ENCODE results near the gene ZIC4. TPM values are rescaled to one million over a fixed set of nuclear protein-coding genes. Genes with fewer than 3 reads are reported as not detected.
A peak's percentile ranks its signal among the peaks of the same experiment; 100 is the strongest.

Gene ZIC4
- total RNA-seq, 1 donor from 2014 or later = not detected

GRCh38 chr3:147389717-147390116 is 16.6 kb downstream of the ZIC4 start:
- H3K27ac Mint-ChIP-seq = peak overlapping the region; percentile 12
- no peaks in the 10 kb centered on the region for H3K4me1 Mint-ChIP-seq (ENCODE audit: low read depth)
- DNase-seq (ENCODE audit: low spot score) = no peak
- intact Hi-C loops (cut with micrococcal nuclease) = loop anchor here (2.0 kb wide), 3 partner anchors 15 to 33 kb away; no protein-coding TSS in a partner anchor
- peaks cover 75% of the 10 kb centered on the region for H3K27me3 Mint-ChIP-seq (ENCODE audit: insufficient read depth)
- H3K36me3 Mint-ChIP-seq (ENCODE audit: low read depth) = peaks cover 9% of the 10 kb centered on the region
- no peak overlapping the region for H3K4me3 Mint-ChIP-seq
- peaks cover 3% of the 10 kb centered on the region for H3K9me3 Mint-ChIP-seq

GRCh38 chr3:147388700-147389580 is 17.4 kb downstream of the ZIC4 start:
- H3K27me3 Mint-ChIP-seq (ENCODE audit: insufficient read depth) = peaks cover 74% of the 10 kb centered on the region
- intact Hi-C loops (cut with micrococcal nuclease) = loop anchor here (2.0 kb wide), 2 partner anchors 14 to 30 kb away; no protein-coding TSS in a partner anchor
- no peaks in the 10 kb centered on the region for H3K4me1 Mint-ChIP-seq (ENCODE audit: low read depth)
- no peak overlapping the region for H3K4me3 Mint-ChIP-seq
- no peak for DNase-seq (ENCODE audit: low spot score)
- no peaks in the 10 kb centered on the region for H3K9me3 Mint-ChIP-seq
- no peak overlapping the region for H3K27ac Mint-ChIP-seq
- H3K36me3 Mint-ChIP-seq (ENCODE audit: low read depth) = peaks cover 7% of the 10 kb centered on the region

GRCh38 chr3:147387885-147388699 is 18.3 kb downstream of the ZIC4 start:
- peaks cover 7% of the 10 kb centered on the region for H3K36me3 Mint-ChIP-seq (ENCODE audit: low read depth)
- no peaks in the 10 kb centered on the region for H3K9me3 Mint-ChIP-seq
- no peaks in the 10 kb centered on the region for H3K4me1 Mint-ChIP-seq (ENCODE audit: low read depth)
- intact Hi-C loops (cut with micrococcal nuclease) = loop anchor here (2.0 kb wide), 2 partner anchors 13 to 29 kb away; no protein-coding TSS in a partner anchor
- H3K4me3 Mint-ChIP-seq = no peak overlapping the region
- peaks cover 76% of the 10 kb centered on the region for H3K27me3 Mint-ChIP-seq (ENCODE audit: insufficient read depth)
- DNase-seq (ENCODE audit: low spot score) = no peak
- peak overlapping the region; percentile 44 for H3K27ac Mint-ChIP-seq

- no peak overlapping the region for H3K27ac Mint-ChIP-seq
- H3K4me3 Mint-ChIP-seq = no peak overlapping the region
- intact Hi-C loops (cut with micrococcal nuclease) = no loop called here
- H3K36me3 Mint-ChIP-seq (ENCODE audit: low read depth) = peaks cover 7% of the 10 kb centered on the region
- no peak for DNase-seq (ENCODE audit: low spot score)
- H3K4me1 Mint-ChIP-seq (ENCODE audit: low read depth) = no peaks in the 10 kb centered on the region
- peaks cover 69% of the 10 kb centered on the region for H3K27me3 Mint-ChIP-seq (ENCODE audit: insufficient read depth)
- H3K9me3 Mint-ChIP-seq = no peaks in the 10 kb centered on the region
Observed at GRCh38 chr3:147387291-147387884, 19.0 kb downstream of the ZIC4 start.

GRCh38 chr3:147385059-147386012 is 21.0 kb downstream of the ZIC4 start:
- peaks cover 65% of the 10 kb centered on the region for H3K27me3 Mint-ChIP-seq (ENCODE audit: insufficient read depth)
- H3K27ac Mint-ChIP-seq = no peak overlapping the region
- H3K9me3 Mint-ChIP-seq = no peaks in the 10 kb centered on the region
- intact Hi-C loops (cut with micrococcal nuclease) = no loop called here
- no peak for DNase-seq (ENCODE audit: low spot score)
- peaks cover 7% of the 10 kb centered on the region for H3K36me3 Mint-ChIP-seq (ENCODE audit: low read depth)
- no peak overlapping the region for H3K4me3 Mint-ChIP-seq
- no peaks in the 10 kb centered on the region for H3K4me1 Mint-ChIP-seq (ENCODE audit: low read depth)

GRCh38 chr3:147384210-147385058 is 21.9 kb downstream of the ZIC4 start:
- DNase-seq (ENCODE audit: low spot score) = no peak

GRCh38 chr3:147383617-147384016 is 22.7 kb downstream of the ZIC4 start:
- Mint-ChIP-seq H3K27ac (no peak overlapping the region), H3K4me1 (ENCODE audit: low read depth) (no peaks in the 10 kb centered on the region), H3K9me3 (no peaks in the 10 kb centered on the region), H3K4me3 (no peak overlapping the region), H3K27me3 (ENCODE audit: insufficient read depth) (peaks cover 63% of the 10 kb centered on the region), H3K36me3 (ENCODE audit: low read depth) (peaks cover 6% of the 10 kb centered on the region)
- intact Hi-C loops (cut with micrococcal nuclease) = no loop called here
- no peak for DNase-seq (ENCODE audit: low spot score)

More at GRCh38 chr3:147384210-147385058, 21.9 kb downstream of the ZIC4 start:
- peaks cover 7% of the 10 kb centered on the region for H3K36me3 Mint-ChIP-seq (ENCODE audit: low read depth)
- no peaks in the 10 kb centered on the region for H3K9me3 Mint-ChIP-seq
- no peak overlapping the region for H3K27ac Mint-ChIP-seq
- H3K27me3 Mint-ChIP-seq (ENCODE audit: insufficient read depth) = peaks cover 63% of the 10 kb centered on the region
- no peaks in the 10 kb centered on the region for H3K4me1 Mint-ChIP-seq (ENCODE audit: low read depth)
- intact Hi-C loops (cut with micrococcal nuclease) = no loop called here
- H3K4me3 Mint-ChIP-seq = no peak overlapping the region

- Mint-ChIP-seq H3K4me3 (no peak overlapping the region), H3K27ac (no peak overlapping the region), H3K9me3 (no peaks in the 10 kb centered on the region), H3K4me1 (ENCODE audit: low read depth) (no peaks in the 10 kb centered on the region), H3K27me3 (ENCODE audit: insufficient read depth) (peaks cover 67% of the 10 kb centered on the region), H3K36me3 (ENCODE audit: low read depth) (no peaks in the 10 kb centered on the region)
- intact Hi-C loops (cut with micrococcal nuclease) = no loop called here
- DNase-seq (ENCODE audit: low spot score) = no peak
Observed at GRCh38 chr3:147381596-147381995, 24.7 kb downstream of the ZIC4 start.

GRCh38 chr3:147380977-147381376 is 25.4 kb downstream of the ZIC4 start:
- Mint-ChIP-seq H3K27ac (no peak overlapping the region), H3K4me1 (ENCODE audit: low read depth) (no peaks in the 10 kb centered on the region), H3K27me3 (ENCODE audit: insufficient read depth) (peaks cover 65% of the 10 kb centered on the region), H3K9me3 (no peaks in the 10 kb centered on the region), H3K36me3 (ENCODE audit: low read depth) (no peaks in the 10 kb centered on the region), H3K4me3 (no peak overlapping the region)
- intact Hi-C loops (cut with micrococcal nuclease) = no loop called here
- no peak for DNase-seq (ENCODE audit: low spot score)

- Mint-ChIP-seq H3K27ac (no peak overlapping the region), H3K9me3 (no peaks in the 10 kb centered on the region), H3K27me3 (ENCODE audit: insufficient read depth) (peaks cover 63% of the 10 kb centered on the region), H3K4me1 (ENCODE audit: low read depth) (no peaks in the 10 kb centered on the region), H3K4me3 (no peak overlapping the region), H3K36me3 (ENCODE audit: low read depth) (no peaks in the 10 kb centered on the region)
- intact Hi-C loops (cut with micrococcal nuclease) = no loop called here
- no peak for DNase-seq (ENCODE audit: low spot score)
Observed at GRCh38 chr3:147380387-147380951, 25.9 kb downstream of the ZIC4 start.

GRCh38 chr3:147379651-147380050 is 26.7 kb downstream of the ZIC4 start:
- Mint-ChIP-seq H3K36me3 (ENCODE audit: low read depth) (no peaks in the 10 kb centered on the region), H3K27ac (no peak overlapping the region), H3K4me3 (no peak overlapping the region), H3K27me3 (ENCODE audit: insufficient read depth) (peaks cover 60% of the 10 kb centered on the region), H3K4me1 (ENCODE audit: low read depth) (no peaks in the 10 kb centered on the region), H3K9me3 (no peaks in the 10 kb centered on the region)
- intact Hi-C loops (cut with micrococcal nuclease) = no loop called here
- DNase-seq (ENCODE audit: low spot score) = no peak

All from activated T-helper 1 cell treated with anti-CD3 and anti-CD28 coated beads, Interleukin-12 subunit alpha, Interleukin-12 subunit beta, Interleukin-2, Interleukin-4 antibody, amounts not matched to agents 30 ng/mL and 10 ng/mL and 1 ng/mL, durations not matched to agents 14 hours and 24 hours and 36 hours (primary cell).